Peyer's patch (tissue), 4 donors: ENCODE measurements around the gene WLS.

Experiments used
- POLR2A ChIP-seq, 2 donors: fragments of 450-650 bp; IDR thresholded peaks; one replicate each; pipeline ENCODE4 v1.5.1; 2017; ENCODE audit warnings: antibody characterized with exemption in 2 of 2, mild to moderate bottlenecking in 2 of 2, moderate library complexity in 2 of 2
- TF ChIP-seq, protein P1 (sequence below), 6 experiments: fragments of 450-650 bp in 4 of 6; fragments of 200-600 bp in 2 of 6; sonication (generic) in 1 of 6; IDR thresholded peaks; one replicate each; pipeline ENCODE4 v1.5.1; 2017 to 2019; ENCODE audit warnings: antibody characterized with exemption in 6 of 6, mild to moderate bottlenecking in 3 of 6, moderate library complexity in 1 of 6

DNA sequence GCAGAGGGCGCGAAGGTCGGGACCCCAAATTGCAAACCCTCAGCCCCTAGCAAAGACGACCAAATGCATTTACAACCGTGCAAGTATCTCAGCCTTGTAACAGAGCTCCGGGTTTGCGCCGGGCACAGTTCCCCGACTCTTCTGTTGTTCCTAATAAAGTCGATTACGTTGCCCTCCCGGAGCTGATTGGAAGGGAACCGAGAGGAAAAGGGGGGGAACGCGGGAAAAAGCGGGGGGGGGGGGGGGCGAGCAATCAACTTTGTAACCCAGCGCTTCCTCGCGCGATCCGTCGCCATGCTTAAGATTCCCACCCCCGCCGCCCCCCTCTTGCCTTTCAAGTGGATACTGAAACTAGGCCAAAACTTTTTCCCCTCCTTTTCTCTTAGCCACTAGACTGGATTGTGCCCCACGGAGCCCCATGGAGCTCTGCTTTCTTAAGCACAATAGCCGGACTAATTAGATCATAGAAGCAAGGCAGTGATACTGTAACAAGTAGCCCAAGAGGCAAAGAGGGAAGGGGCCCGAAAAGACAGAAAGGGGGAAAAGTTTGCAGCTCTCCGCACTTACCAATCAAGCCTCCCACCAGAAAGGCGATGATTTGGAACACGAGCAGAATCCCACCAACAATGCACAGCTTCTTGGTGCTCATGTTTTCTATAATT is 565 bp downstream of the WLS start:
- TF ChIP-seq, protein P1, sequence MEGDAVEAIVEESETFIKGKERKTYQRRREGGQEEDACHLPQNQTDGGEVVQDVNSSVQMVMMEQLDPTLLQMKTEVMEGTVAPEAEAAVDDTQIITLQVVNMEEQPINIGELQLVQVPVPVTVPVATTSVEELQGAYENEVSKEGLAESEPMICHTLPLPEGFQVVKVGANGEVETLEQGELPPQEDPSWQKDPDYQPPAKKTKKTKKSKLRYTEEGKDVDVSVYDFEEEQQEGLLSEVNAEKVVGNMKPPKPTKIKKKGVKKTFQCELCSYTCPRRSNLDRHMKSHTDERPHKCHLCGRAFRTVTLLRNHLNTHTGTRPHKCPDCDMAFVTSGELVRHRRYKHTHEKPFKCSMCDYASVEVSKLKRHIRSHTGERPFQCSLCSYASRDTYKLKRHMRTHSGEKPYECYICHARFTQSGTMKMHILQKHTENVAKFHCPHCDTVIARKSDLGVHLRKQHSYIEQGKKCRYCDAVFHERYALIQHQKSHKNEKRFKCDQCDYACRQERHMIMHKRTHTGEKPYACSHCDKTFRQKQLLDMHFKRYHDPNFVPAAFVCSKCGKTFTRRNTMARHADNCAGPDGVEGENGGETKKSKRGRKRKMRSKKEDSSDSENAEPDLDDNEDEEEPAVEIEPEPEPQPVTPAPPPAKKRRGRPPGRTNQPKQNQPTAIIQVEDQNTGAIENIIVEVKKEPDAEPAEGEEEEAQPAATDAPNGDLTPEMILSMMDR (IDR thresholded peaks at IDR 0.05) = no peak
- TF ChIP-seq POLR2A (IDR thresholded peaks at IDR 0.05) = peak in 1 of 2 donors; percentile 12
